RWPE2 (cell line): ENCODE data around the gene JAKMIP2.
"Not testable (repeated sequence)": the region's sequence is repeated elsewhere in the genome, so short reads cannot be mapped to it uniquely, and the experiment has no call there.

Source experiments
- ATAC-seq: fragments of 200-7000 bp; cut with Tn5 transposase; 3 replicates; pipeline ENCODE4 v1.9.1; 2021; ENCODE audit warnings: low read depth
- DNase-seq: peaks from one replicate; pipeline ENCODE4 v3.0.0-alpha.2; 2020; ENCODE audit warnings: low spot score
- H3K27ac ChIP-seq: fragments of 450-650 bp; 2 replicates; pipeline ENCODE4 v1.5.1; 2017; ENCODE audit warnings: mild to moderate bottlenecking; ENCODE audit not compliant: poor library complexity, severe bottlenecking
- H3K27me3 ChIP-seq: fragments of 250-450 bp; sonication (Bioruptor Pico); 2 replicates; pipeline ENCODE4 v1.5.1; 2021; ENCODE audit warnings: mild to moderate bottlenecking, moderate library complexity; ENCODE audit not compliant: insufficient read depth, poor library complexity, severe bottlenecking
- H3K36me3 ChIP-seq: fragments of 250-450 bp; sonication (Bioruptor Pico); 2 replicates; pipeline ENCODE4 v1.5.1; 2020; ENCODE audit warnings: low read depth, mild to moderate bottlenecking, moderate library complexity
- H3K4me1 ChIP-seq: fragments of 250-450 bp; sonication (Bioruptor Pico); 2 replicates; pipeline ENCODE4 v1.5.1; 2021; ENCODE audit warnings: mild to moderate bottlenecking, moderate library complexity; ENCODE audit not compliant: insufficient read depth, poor library complexity, severe bottlenecking
- H3K4me3 ChIP-seq: fragments of 250-450 bp; sonication (Bioruptor Pico); 2 replicates; pipeline ENCODE4 v1.5.1; 2021; ENCODE audit warnings: mild to moderate bottlenecking, moderate library complexity; ENCODE audit not compliant: severe bottlenecking
- H3K9me3 ChIP-seq: fragments of 250-450 bp; sonication (Bioruptor Pico); 2 replicates; pipeline ENCODE4 v1.5.1; 2021; ENCODE audit warnings: mild to moderate bottlenecking, moderate library complexity; ENCODE audit not compliant: severe bottlenecking
- CTCF ChIP-seq: fragments of 450-650 bp; IDR thresholded peaks from one replicate; pipeline ENCODE4 v1.5.1; 2017; ENCODE audit warnings: mild to moderate bottlenecking, moderate library complexity; ENCODE audit not compliant: poor library complexity, severe bottlenecking

JAKMIP2 gene

GRCh38 chr5:147639321-147639720, 143.2 kb downstream of the JAKMIP2 start:
- H3K4me1 ChIP-seq: peaks cover 3% of the 10 kb centered on the region
- no peak overlapping the region for H3K27ac ChIP-seq
- DNase-seq (no peak), ATAC-seq (no peak)
- no peak overlapping the region for H3K4me3 ChIP-seq
- no peak for TF ChIP-seq CTCF
- H3K36me3 ChIP-seq: no peaks in the 10 kb centered on the region
- H3K9me3 ChIP-seq: no peaks in the 10 kb centered on the region
- peaks cover 34% of the 10 kb centered on the region for H3K27me3 ChIP-seq

GRCh38 chr5:147636729-147636984, 145.9 kb downstream of the JAKMIP2 start:
- Histone ChIP-seq H3K36me3 (no peaks in the 10 kb centered on the region), H3K9me3 (no peaks in the 10 kb centered on the region), H3K4me3 (no peak overlapping the region), H3K27ac (no peak overlapping the region), H3K4me1 (no peaks in the 10 kb centered on the region), H3K27me3 (peaks cover 30% of the 10 kb centered on the region)
- no peak for DNase-seq
- TF ChIP-seq CTCF: no peak
- no peak; the same call in 2 of the 3 replicates for ATAC-seq

- no peaks in the 10 kb centered on the region for H3K4me1 ChIP-seq
- H3K9me3 ChIP-seq: no peaks in the 10 kb centered on the region
- no peak overlapping the region for H3K27ac ChIP-seq
- H3K4me3 ChIP-seq: no peak overlapping the region
- TF ChIP-seq CTCF: no peak
- H3K27me3 ChIP-seq: peaks cover 29% of the 10 kb centered on the region
- H3K36me3 ChIP-seq: no peaks in the 10 kb centered on the region
- ATAC-seq (no peak), DNase-seq (no peak)
Observed at GRCh38 chr5:147635882-147636728, 146.4 kb downstream of the JAKMIP2 start.

GRCh38 chr5:147635439-147635838, 147.1 kb downstream of the JAKMIP2 start:
- not testable (repeated sequence) for H3K9me3 ChIP-seq, H3K4me3 ChIP-seq, H3K4me1 ChIP-seq, H3K27ac ChIP-seq, DNase-seq, ATAC-seq, H3K36me3 ChIP-seq
- H3K27me3 ChIP-seq: peaks cover 24% of the 10 kb centered on the region

GRCh38 chr5:147633173-147633572, 149.4 kb downstream of the JAKMIP2 start:
- TF ChIP-seq CTCF: no peak
- Histone ChIP-seq H3K27me3 (peaks cover 4% of the 10 kb centered on the region), H3K27ac (no peak overlapping the region), H3K36me3 (no peaks in the 10 kb centered on the region), H3K4me1 (no peaks in the 10 kb centered on the region), H3K9me3 (no peaks in the 10 kb centered on the region), H3K4me3 (no peak overlapping the region)
- no peak for ATAC-seq
- DNase-seq: no peak
